Transverse colon (tissue), 4 donors: ENCODE results near the gene HBG1. TPM values are rescaled to one million over a fixed set of nuclear protein-coding genes. Genes with fewer than 3 reads are reported as not detected.
"Not testable (repeated sequence)": the region's sequence is repeated elsewhere in the genome, so short reads cannot be mapped to it uniquely, and the experiment has no call there.

Source experiments
- DNase-seq: peaks from one replicate; pipeline ENCODE4 v3.0.0-alpha.2; 2019
- H3K27ac ChIP-seq, 4 donors: fragments of 200-600 bp; sonication (generic); 2 replicates each; pipeline ENCODE4 v1.5.1; 2016 to 2018; ENCODE audit warnings: inconsistent platforms in 4 of 4
- H3K27me3 ChIP-seq: fragments of 200-600 bp; sonication (generic); 2 replicates; pipeline ENCODE4 v1.5.1; 2017; ENCODE audit warnings: inconsistent platforms
- H3K36me3 ChIP-seq, 4 donors: fragments of 200-600 bp; sonication (generic); 2 replicates each; pipeline ENCODE4 v1.5.1; 2017 to 2019; ENCODE audit warnings: inconsistent platforms in 4 of 4
- H3K4me1 ChIP-seq, 4 donors: fragments of 200-600 bp; sonication (generic); 2 replicates each; pipeline ENCODE4 v1.5.1; 2017 to 2020; ENCODE audit warnings: inconsistent platforms in 4 of 4
- H3K4me3 ChIP-seq, 4 donors: fragments of 200-600 bp; sonication (generic); 1 replicate in 1 of 4; 2 replicates in 3 of 4; pipeline versions ENCODE4 v1.5.1 to v1.6.1; 2017 to 2019; ENCODE audit warnings: inconsistent platforms in 4 of 4
- H3K9me3 ChIP-seq, 2 donors: fragments of 200-600 bp; sonication (generic); 2 replicates each; pipeline ENCODE4 v1.5.1; 2017 to 2019; ENCODE audit warnings: inconsistent platforms in 2 of 2
- CTCF ChIP-seq, 5 experiments: fragments of 200-600 bp in 3 of 5; fragments of 450-650 bp in 2 of 5; sonication (generic) in 3 of 5; IDR thresholded peaks; 1 replicate in 2 of 5; 2 replicates in 3 of 5; pipeline ENCODE4 v1.5.1; 2016 to 2017; ENCODE audit warnings: antibody characterized with exemption in 5 of 5, inconsistent platforms in 3 of 5, mild to moderate bottlenecking in 2 of 5, moderate library complexity in 1 of 5
- EP300 ChIP-seq: sonication (generic); formaldehyde crosslinking; IDR thresholded peaks from one replicate; pipeline ENCODE4 v1.6.1; 2017; ENCODE audit warnings: antibody characterized with exemption, low read depth
- POLR2A ChIP-seq: fragments of 450-650 bp; IDR thresholded peaks from one replicate; pipeline ENCODE4 v1.6.1; 2016; ENCODE audit warnings: antibody characterized with exemption, mild to moderate bottlenecking, moderate library complexity
- POLR2AphosphoS5 ChIP-seq, 3 donors: sonication (generic); formaldehyde crosslinking; IDR thresholded peaks; one replicate each; pipeline ENCODE4 v1.6.1; 2016; ENCODE audit warnings: antibody characterized with exemption in 3 of 3
- WGBS, 2 donors: methylation state at CpG; one replicate each; pipeline ENCODE4 v1.1.5; 2018; ENCODE audit warnings: low coverage in 1 of 2; 5-methylcytosine and 5-hydroxymethylcytosine counted together
- in situ Hi-C, 4 donors: fragments of 200-750 bp; cut with MboI; loops; one replicate each; pipeline versions ENCODE4 v1.15.0 to v1.15.1; 2017; ENCODE audit warnings: low sequenced_read_pairs in 3 of 4, low pct_ligation_motif_present in 1 of 4, low pct_unique_long_range_greater_than_20kb in 1 of 4
- intact Hi-C: fragments of 100-400 bp; cut with DNase I; formaldehyde crosslinking; loops from one replicate; pipeline ENCODE4 v1.15.1; 2023; ENCODE audit warnings: low total_unique reads
- total RNA-seq, 4 donors: library from RNA; depleted of rRNA; stranded (reverse); fragments of >200 nt; gene quantifications; one replicate each; pipeline ENCODE4 v1.1.0, GENCODE V29; 2016

Gene HBG1
- not detected for total RNA-seq

GRCh38 chr11:5249807-5250396 is at the start of gene HBG1:
Gene HBG1, minus strand, starts transcription at chr11:5249857. Its CDS starts 53 bp downstream, at chr11:5249804.
- H3K36me3 ChIP-seq, H3K9me3 ChIP-seq, H3K27ac ChIP-seq, H3K27me3 ChIP-seq, H3K4me1 ChIP-seq, intact Hi-C loops, H3K4me3 ChIP-seq, in situ Hi-C loops, DNase-seq: not testable (repeated sequence)
- 55 to 76% methylated on average over 3 to 4 of the region's 9 CpGs for WGBS, 2 donors

GRCh38 chr11:5298451-5298850 is 48.8 kb upstream of the HBG1 start:
- no peaks in the 10 kb centered on the region for H3K4me1 ChIP-seq
- 26 to 100% methylated on average over 1 of the region's 1 CpG for WGBS, 2 donors
- H3K36me3 ChIP-seq = no peaks in the 10 kb centered on the region
- intact Hi-C loops (no loop called here), in situ Hi-C loops (no loop called here)
- no peaks in the 10 kb centered on the region for H3K27me3 ChIP-seq
- no peaks in the 10 kb centered on the region for H3K9me3 ChIP-seq
- DNase-seq = no peak
- H3K27ac ChIP-seq = no peak overlapping the region
- no peak for TF ChIP-seq CTCF (IDR thresholded peaks at IDR 0.05)
- TF ChIP-seq EP300 = no peak
- TF ChIP-seq POLR2AphosphoS5 (IDR thresholded peaks at IDR 0.05) = no peak
- no peak for TF ChIP-seq POLR2A
- no peak overlapping the region for H3K4me3 ChIP-seq

GRCh38 chr11:5297721-5298323 is 48.2 kb upstream of the HBG1 start:
- 49 to 50% methylated on average over 4 of the region's 4 CpGs for WGBS, 2 donors
- intact Hi-C loops = no loop called here
- no peak overlapping the region for H3K4me3 ChIP-seq
- no peak for TF ChIP-seq POLR2AphosphoS5 (IDR thresholded peaks at IDR 0.05)
- no peak for TF ChIP-seq EP300
- TF ChIP-seq POLR2A = no peak
- TF ChIP-seq CTCF (IDR thresholded peaks at IDR 0.05) = no peak
- in situ Hi-C loops = no loop called here
- H3K36me3 ChIP-seq = no peaks in the 10 kb centered on the region
- no peak overlapping the region for H3K27ac ChIP-seq
- H3K27me3 ChIP-seq = no peaks in the 10 kb centered on the region
- H3K9me3 ChIP-seq = no peaks in the 10 kb centered on the region
- DNase-seq = no peak
- H3K4me1 ChIP-seq = no peaks in the 10 kb centered on the region

GRCh38 chr11:5294342-5294995 is 44.8 kb upstream of the HBG1 start:
- H3K4me3 ChIP-seq, H3K4me1 ChIP-seq, H3K27ac ChIP-seq, in situ Hi-C loops, DNase-seq, intact Hi-C loops, H3K9me3 ChIP-seq, H3K36me3 ChIP-seq, H3K27me3 ChIP-seq: not testable (repeated sequence)
- WGBS, 2 donors = 98% methylated on average over 27 of the region's 41 CpGs; no CpG with 5 or more reads in 1 of the 2 donors

- no peak for DNase-seq
- no peak overlapping the region for H3K4me3 ChIP-seq
- 90 to 94% methylated on average over 3 to 8 of the region's 8 CpGs for WGBS, 2 donors
- H3K36me3 ChIP-seq = no peaks in the 10 kb centered on the region
- in situ Hi-C loops = no loop called here
- no peaks in the 10 kb centered on the region for H3K27me3 ChIP-seq
- H3K27ac ChIP-seq = no peak overlapping the region
- intact Hi-C loops = no loop called here
- H3K9me3 ChIP-seq = no peaks in the 10 kb centered on the region
- no peak for TF ChIP-seq POLR2AphosphoS5 (IDR thresholded peaks at IDR 0.05)
- TF ChIP-seq EP300 = no peak
- no peak for TF ChIP-seq CTCF (IDR thresholded peaks at IDR 0.05)
- TF ChIP-seq POLR2A = no peak
- no peaks in the 10 kb centered on the region for H3K4me1 ChIP-seq
Measured at GRCh38 chr11:5293028-5293427, 43.4 kb upstream of the HBG1 start.
